ELR (cell line): ENCODE measurements around the gene FOXP1.
A peak's percentile ranks its signal among the peaks of the same experiment; 100 is the strongest.

Experiments used
- DNase-seq: peaks from one replicate; pipeline ENCODE4 v3.0.0-alpha.2; 2015; ENCODE audit warnings: low read depth

Gene FOXP1

DNA sequence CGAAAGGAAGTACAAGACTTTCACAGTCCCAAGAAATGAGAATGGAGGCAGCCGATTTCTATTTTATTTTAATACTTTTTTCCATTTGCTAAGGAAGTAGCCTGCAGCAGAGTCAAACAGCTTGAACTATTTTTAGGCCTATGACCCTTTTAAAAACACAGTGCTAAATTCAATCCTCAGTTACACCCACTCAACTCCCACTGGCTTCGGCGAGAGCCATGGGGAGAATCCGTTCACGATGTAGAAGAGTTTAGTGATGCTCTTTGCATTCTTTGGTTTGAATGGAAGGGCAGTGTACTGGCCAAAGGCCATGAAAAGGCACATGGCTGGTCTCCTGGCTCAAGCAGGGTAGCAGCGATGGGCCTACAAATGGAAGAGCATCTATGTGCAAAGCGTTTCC lies 343.5 kb downstream of the FOXP1 start:
- DNase-seq, result no peak

DNA sequence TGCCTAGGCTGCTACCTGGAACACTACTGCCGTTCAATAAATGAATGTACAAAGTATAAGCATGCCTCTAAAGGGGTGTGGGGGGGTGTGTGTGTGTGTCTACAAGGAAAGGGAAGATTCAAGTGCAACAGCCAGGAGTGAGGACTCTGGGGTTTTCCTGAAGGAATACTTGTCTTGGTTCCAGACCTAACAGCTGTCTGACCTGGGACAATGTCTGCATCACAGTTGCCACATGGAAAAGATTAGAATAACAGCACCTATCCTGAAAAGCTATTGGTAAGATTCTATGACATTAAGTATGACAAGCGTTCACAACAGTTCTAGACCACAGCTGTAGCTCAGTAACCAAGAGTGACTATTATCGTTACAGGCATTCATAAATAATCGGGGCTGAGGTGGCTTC lies 345.2 kb downstream of the FOXP1 start:
- DNase-seq, result no peak

DNA sequence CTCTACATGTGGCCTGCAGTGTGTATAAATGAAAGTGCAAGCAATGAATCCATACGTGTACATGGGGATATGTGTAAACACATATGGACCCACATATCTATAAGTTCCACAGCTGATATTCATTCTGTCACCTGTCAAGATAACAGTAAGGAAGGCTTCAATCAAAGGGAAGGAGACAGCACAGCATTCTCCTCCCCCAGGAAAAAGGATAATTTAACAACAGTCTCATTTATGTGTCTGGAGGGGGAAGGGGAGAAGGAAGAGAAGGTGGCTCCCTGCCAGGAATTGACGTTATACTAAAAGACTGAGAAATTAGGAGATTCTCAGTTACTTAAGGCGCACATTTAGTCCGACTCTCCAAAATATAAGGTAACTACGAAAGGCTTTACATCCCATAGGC lies 345.9 kb downstream of the FOXP1 start:
- no peak for DNase-seq

- DNase-seq, result no peak
Observed at GRCh38 chr3:71235846-71236245, 347.7 kb downstream of the FOXP1 start.

DNA sequence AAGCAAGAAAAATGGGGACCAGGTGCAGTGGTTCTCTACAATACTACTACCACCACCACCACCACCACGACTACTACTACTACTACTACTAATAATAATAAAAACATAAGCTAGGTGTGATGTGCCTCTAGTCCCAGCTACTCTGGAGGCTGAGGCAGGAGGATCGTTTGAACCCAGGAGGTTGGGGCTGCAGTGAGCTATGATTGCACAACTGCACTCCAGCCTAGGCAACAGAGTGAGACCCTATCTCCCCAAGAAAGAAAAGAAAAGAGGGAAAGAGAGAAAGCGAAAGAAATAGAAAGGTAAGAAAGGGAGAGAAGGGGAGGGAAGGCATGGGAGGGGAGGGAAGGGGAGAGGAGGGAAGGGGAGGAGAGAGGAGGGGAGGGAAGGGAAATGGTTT lies 350.6 kb downstream of the FOXP1 start:
- no peak for DNase-seq

GRCh38 chr3:71232175-71232679 lies 351.3 kb downstream of the FOXP1 start:
- DNase-seq, result no peak

DNA sequence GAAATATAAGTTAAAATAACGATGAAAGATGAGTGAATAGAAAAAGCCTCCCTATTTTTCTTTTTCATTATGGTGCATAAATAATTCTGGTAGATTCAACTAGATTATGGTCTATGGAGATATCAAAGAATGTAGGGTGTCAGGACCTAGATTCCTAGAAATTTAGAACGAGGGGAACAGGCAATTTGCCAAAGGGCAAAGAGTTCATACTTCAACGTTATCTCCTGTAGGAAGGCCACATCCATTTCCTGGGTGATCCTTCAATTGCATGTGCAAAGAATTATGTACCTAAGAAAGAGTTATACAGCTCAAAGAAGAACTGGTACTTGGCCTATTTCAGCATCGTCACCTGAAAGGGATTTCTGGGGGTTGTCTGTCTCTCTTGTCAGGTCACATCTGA lies 351.8 kb downstream of the FOXP1 start:
- no peak for DNase-seq

DNA sequence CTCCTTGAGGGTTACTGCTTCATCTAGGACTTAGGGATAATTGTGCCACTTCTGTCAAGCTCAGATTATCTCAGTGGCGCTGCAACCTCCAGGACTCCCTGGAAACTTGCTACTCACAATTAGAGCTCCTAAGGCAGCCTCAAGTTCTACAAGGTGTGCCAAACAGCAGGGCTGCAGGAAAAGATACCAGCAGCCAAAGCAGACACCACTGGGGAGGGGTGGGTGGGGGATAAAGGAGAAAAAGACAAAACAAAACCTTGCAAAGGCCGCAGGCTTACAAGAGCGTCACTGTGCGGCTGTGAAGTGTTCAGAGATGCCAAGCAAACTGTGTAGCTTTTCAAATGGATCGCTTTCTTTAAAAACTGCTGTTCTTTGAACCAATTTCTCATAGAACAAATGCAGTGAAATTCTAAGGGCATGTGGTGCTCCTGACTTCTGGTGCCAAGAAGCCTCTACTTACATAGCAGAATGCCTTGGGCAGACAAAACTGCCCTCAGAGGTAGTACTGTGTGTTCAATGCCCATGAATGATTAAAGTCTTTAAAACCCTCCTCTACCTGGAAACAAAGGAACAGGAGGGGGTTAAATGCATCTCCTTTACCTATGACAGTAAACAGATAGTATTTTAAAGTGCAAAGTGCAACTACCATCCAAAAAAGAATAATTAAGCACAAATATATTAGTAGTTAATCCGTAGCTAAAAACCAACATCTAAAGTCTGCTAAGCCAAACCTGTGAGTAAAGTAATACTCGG lies 353.4 kb downstream of the FOXP1 start:
- no peak for DNase-seq

GRCh38 chr3:71228156-71228866 lies 355.2 kb downstream of the FOXP1 start:
- DNase-seq, result no peak

GRCh38 chr3:71227270-71227661 lies 356.3 kb downstream of the FOXP1 start:
- no peak for DNase-seq

GRCh38 chr3:71226565-71227269 lies 356.8 kb downstream of the FOXP1 start:
- peak; percentile 46 for DNase-seq

- DNase-seq, result no peak
Observed at GRCh38 chr3:71225951-71226564, 357.5 kb downstream of the FOXP1 start.

DNA sequence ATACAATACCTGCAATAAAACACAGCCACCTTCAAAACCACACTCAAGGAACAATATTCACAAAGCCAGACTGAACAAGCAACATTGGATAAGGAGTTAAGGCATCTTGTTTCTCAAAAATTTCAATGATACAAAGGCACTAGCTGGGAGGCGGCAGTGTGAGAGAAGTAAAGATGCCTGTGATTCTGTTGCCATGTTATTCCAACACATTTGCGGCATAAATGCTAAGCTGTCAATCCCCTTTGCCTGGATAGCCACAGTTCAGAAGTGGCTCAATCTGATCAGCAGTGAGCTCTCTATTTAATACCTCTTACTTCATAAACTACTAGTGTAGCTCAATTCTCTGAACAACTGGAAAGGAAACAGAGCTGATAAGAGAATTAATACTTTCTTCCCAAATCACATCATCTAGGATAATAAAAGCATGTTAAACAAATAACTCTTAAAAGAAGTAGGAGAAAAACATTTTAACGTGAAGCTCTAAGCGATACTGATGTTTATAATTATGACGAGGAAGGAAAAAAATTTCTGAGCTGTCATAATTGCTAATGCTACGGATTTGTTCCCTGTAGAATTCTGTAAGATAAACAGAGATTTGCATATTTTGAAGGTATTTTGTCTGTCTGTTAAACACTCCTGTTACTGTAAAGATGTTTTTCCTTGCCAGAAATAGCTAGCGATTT lies 358.4 kb downstream of the FOXP1 start:
- DNase-seq, result no peak

DNA sequence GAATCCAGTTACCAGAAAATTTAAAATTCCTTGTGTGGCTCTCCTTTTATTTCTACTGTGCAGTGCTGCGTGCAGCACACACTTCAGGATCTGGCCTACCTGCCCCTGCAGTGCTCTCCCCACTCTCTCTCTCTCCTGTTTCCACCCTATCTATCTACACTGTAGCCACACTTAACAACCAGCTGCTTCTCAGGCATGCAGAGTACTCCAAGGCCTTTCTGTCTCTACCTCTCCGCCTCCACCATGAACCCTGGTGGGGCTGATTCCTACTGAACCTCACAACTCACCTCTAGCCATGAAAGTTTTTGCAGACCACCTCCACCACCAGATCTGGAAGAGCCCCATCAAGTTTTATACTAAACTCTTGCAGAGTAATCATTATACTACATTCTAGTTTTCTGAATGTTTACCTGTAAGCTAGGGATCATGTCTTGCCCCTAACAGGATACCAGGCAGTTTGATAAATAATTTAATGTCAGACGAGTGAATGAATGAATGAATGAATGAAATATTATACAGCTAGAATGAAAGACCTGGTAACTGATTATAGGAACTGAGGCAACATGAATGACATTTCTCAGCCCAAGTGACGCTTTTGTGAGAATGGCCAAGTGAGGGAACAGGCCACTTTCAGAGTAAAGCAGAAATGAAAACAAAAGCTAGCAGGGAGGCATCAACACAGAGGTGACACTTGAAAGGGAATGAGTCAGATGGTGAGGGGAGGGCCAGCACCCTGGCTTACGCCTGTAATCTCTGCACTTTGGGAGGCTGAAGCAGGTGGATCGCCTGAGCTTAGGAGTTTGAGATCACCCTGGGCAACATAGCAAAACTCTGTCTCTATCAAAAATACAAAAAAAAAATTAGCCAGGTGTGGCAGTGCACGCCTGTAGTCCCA lies 363.5 kb downstream of the FOXP1 start:
- DNase-seq, result no peak

DNA sequence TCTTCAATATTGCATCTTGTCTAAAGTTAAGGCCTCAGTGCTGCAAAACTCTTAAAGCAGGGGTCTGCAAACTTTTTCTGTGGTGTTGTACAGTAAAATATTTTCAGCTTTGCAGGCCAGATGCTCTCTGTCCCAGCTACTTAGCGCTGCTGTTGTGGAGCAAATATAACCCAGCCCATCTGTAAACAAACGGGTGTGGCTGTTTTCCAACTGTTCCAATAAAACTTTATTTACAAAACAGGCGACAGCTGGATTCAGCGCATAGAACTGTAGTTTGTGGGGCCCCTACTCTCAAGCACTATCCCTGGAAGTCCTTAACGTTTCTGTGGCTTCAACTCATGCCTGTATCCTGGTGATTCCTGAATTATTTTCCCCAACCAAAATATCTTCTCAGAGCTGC lies 365.0 kb downstream of the FOXP1 start:
- DNase-seq, result no peak

GRCh38 chr3:71217640-71218222 lies 365.8 kb downstream of the FOXP1 start:
- no peak for DNase-seq

GRCh38 chr3:71215351-71215750 lies 368.2 kb downstream of the FOXP1 start:
- DNase-seq, result no peak

- no peak for DNase-seq
Observed at GRCh38 chr3:71214797-71215196, 368.7 kb downstream of the FOXP1 start.

DNA sequence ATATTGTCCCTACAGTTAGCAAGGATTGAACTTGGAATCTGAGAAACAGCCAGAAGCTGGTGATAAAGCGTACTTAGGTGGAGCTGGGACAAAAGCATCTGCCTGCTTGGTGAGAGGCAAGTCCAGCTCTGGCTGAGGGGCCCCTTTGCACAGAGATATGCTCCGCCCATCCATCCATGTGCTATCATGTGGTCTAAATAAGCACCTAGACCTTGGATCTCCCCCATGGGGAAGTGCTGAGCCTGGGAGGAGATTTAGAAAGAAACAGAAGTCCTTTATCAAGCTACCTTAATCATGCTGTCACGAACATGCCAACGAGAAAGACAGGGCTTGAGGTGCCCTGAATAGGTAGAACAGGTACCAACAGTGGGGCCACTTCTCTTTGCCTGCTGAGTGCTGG lies 369.5 kb downstream of the FOXP1 start:
- no peak for DNase-seq

GRCh38 chr3:71211083-71211482 lies 372.4 kb downstream of the FOXP1 start:
- DNase-seq, result no peak
